ENCODE results near the gene TMEM143.

DNA sequence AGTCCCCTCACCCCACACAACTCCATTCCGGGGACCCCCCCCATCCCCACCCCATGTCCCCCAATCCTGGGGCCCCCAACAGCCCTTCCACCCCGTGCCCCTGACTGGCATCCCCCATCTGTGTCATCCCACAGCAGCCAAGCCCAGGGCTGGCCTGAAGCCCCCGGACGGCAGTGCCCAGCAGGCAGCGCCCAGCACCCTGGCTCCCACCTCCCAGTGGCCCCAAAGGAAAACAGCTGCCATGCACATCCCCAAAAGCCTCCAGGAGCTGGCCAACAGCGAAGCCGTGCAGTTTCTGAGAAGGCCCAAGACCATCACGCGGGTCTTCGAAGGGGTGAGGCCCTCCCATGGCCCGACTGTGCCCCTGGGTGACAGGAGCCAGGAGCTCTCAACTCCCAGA, 1.9 kb upstream of the TMEM143 start:
- TF ChIP-seq EZH2phosphoT487 (IDR thresholded peaks at IDR 0.05; ENCODE audit: low read depth) = no peak
- TF ChIP-seq, protein P1, sequence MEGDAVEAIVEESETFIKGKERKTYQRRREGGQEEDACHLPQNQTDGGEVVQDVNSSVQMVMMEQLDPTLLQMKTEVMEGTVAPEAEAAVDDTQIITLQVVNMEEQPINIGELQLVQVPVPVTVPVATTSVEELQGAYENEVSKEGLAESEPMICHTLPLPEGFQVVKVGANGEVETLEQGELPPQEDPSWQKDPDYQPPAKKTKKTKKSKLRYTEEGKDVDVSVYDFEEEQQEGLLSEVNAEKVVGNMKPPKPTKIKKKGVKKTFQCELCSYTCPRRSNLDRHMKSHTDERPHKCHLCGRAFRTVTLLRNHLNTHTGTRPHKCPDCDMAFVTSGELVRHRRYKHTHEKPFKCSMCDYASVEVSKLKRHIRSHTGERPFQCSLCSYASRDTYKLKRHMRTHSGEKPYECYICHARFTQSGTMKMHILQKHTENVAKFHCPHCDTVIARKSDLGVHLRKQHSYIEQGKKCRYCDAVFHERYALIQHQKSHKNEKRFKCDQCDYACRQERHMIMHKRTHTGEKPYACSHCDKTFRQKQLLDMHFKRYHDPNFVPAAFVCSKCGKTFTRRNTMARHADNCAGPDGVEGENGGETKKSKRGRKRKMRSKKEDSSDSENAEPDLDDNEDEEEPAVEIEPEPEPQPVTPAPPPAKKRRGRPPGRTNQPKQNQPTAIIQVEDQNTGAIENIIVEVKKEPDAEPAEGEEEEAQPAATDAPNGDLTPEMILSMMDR (IDR thresholded peaks at IDR 0.05; ENCODE audit: low read depth, low read length) = no peak

Measured in OCI-LY3 (cell line).